Coronary artery (tissue), 2 donors: ENCODE results near the gene MIEF1.
A peak's percentile ranks its signal among the peaks of the same experiment; 100 is the strongest.

Source experiments
- DNase-seq: peaks from one replicate; pipeline ENCODE4 v3.0.0-alpha.2; 2017; ENCODE audit warnings: low spot score
- H3K27ac ChIP-seq, 2 donors: fragments of 200-600 bp; sonication (generic); one replicate each; pipeline ENCODE4 v1.5.1; 2016 to 2019
- H3K4me3 ChIP-seq: fragments of 200-600 bp; sonication (generic); 2 replicates; pipeline ENCODE4 v1.5.1; 2016; ENCODE audit warnings: mild to moderate bottlenecking, moderate library complexity
- TF ChIP-seq, protein P1 (sequence below): fragments of 200-600 bp; sonication (generic); IDR thresholded peaks from one replicate; pipeline ENCODE4 v1.5.1; 2019; ENCODE audit warnings: antibody characterized with exemption

Gene MIEF1

DNA sequence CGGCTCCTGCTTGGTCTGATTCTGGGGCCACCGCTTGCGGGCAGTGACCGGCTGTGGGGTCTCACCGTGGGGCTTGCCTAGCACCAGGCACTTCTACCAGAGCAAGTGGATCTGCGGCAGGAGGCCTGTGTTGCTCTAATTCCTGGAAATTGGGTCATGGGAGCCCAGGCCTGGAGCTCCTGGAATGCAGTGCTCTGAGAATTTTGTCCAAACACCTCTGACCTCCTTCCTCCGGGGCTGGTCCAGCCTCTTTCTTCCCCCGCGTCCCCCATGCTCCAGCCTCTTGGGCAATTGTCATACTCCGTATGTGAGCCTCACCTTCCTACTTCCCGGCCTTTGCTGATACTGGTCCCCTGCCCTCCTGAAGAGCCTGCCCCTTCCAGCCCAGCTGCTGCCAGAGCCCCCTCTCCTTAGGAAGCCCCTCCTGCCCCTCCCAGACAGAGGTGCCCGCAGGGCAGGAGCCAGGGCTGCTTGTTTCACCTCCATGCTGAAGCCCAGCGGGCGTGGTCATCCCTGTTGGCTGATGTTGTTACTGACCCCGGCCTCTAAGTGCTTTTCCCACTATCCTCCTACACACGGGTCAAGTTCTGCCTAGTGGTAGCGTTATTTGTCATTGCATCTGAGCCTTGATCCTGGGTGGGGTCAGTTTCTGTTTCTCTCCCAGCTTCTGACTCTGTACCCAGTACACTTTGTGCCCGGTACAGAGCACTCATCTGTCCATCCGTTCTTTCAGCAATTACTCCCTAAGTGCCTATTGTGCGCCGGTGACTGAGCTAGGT lies 35.7 kb upstream of the MIEF1 start:
- TF ChIP-seq, protein P1, sequence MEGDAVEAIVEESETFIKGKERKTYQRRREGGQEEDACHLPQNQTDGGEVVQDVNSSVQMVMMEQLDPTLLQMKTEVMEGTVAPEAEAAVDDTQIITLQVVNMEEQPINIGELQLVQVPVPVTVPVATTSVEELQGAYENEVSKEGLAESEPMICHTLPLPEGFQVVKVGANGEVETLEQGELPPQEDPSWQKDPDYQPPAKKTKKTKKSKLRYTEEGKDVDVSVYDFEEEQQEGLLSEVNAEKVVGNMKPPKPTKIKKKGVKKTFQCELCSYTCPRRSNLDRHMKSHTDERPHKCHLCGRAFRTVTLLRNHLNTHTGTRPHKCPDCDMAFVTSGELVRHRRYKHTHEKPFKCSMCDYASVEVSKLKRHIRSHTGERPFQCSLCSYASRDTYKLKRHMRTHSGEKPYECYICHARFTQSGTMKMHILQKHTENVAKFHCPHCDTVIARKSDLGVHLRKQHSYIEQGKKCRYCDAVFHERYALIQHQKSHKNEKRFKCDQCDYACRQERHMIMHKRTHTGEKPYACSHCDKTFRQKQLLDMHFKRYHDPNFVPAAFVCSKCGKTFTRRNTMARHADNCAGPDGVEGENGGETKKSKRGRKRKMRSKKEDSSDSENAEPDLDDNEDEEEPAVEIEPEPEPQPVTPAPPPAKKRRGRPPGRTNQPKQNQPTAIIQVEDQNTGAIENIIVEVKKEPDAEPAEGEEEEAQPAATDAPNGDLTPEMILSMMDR, result no peak
- Histone ChIP-seq H3K4me3 (no peak overlapping the region), H3K27ac (peak overlapping the region in 1 of 2 donors; percentile 61)
- no peak for DNase-seq

DNA sequence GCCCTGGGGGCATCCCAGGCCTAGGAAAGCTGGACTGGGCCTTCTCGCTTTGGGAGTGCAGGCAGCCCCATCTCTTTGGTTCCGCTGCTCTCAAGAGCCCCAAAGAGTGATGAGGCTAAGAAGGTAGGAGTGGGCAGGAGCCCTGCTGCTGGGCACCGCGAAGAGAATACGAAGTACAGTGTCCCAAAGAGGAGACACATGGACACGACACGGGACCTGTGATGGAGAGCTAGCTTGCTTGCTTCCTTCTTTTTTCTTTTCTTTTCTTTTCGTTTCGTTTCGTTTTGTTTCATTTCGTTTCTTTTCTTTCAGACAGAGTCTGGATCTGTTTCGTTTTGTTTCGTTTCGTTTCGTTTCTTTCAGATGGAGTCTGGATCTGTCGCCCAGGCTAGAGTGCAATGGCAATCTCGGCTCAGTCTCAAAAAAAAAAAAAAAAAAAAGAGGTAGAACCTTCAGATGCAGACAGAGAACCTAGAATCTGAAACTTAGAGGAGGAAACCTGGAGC lies 34.6 kb upstream of the MIEF1 start:
- Histone ChIP-seq H3K4me3 (no peak overlapping the region), H3K27ac (peak overlapping the region in 1 of 2 donors; percentile 56)
- DNase-seq, result no peak
- TF ChIP-seq, protein P1, result no peak

DNA sequence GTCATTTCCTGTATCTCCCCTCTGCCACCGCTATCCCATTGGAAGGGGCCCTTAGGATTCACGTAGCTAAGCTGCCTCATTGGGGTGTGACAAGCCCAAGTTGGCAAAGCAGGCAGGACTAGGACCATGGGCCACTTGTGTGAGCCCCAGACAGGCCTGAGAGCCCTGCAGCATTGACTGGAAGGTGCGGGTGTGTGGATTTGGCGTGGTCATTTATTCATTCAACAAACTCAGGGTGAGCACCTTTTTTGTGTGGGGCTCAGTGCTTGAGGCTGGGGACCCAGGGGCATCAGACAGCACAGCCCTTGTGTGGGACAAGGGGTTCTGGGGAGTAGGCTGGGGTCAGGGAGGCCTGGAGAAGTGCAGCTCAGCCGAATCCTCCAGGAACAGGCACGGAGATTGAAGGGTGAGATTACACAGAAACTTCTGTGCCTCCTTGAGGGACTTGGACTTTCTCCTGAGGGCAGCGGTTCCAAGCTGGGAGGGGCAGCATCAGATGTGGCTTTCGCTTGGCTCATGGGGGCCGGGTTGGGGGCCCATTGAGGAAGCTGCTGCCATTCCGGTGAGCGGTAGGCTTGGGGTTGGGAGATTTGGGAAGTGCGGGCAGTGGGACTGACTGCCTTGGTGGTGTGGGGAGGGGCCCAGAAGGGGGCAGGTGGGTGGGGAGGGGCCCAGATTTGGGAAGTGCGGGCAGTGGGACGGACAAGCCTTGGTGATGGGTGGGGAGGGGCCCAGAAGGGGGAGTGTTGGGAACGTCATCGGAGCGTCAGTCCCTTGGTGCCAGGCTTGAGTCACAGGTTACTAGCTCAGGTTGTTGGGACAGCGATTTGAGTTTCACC lies 33.4 kb upstream of the MIEF1 start:
- no peak for DNase-seq
- no peak overlapping the region for H3K4me3 ChIP-seq
- TF ChIP-seq, protein P1, result no peak
- H3K27ac ChIP-seq, result peak overlapping the region in 1 of 2 donors; percentile 13

DNA sequence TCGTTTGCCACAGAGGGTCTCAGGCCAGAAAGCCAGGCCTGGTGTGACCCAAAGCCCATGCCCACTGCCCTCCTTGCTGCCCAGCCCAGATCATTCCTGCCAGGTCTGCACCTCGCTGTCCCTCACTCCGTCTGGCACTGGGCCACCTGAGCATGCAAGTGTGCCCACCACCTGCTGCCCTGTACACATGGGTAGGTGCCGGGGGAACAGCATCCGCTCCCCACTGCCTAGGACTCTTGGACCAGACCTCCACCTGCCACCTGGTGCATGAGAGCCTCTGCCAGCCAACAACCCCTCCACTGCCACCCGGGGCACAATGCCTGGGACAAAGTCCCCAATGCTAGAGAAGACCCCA lies 32.8 kb upstream of the MIEF1 start:
- no peak for DNase-seq

DNA sequence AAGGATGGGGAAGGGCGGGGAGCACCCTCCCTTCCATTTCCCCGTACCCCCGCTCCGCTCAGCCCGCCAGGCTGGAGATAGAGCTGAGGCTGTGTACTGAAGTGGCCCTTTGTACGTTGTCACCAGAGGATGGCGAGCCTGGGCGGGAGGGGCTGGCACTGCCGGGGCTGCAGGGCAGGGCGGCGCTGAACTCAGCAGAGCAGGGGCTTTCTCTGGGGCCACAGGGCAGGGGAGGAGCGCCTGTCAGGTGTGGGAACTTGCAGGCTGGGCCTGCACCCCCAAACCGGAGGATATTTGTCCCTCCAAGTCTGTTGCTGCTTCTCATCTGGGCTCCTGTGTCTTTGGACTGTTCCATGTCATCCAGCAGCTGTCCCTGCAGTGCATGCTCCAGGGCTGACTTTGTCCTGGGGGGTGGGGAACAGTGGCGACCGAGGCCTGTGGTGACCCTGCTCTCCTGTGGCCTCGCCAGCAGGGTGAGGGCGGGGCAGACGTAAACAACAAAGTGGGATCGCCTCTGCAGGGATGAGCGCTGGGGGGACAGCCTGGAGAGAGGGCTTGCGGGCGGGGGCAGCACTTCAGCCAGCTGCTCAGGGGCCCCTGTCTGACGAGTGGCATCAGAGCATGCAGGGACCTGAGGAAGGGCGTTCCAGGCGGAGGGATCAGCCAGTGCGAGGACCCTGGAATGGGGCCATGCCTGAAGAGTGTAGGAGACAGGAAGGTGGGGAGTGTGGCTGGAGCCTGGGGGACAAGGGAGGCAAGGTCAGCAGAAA lies 32.2 kb upstream of the MIEF1 start:
- Histone ChIP-seq H3K4me3 (no peak overlapping the region), H3K27ac (peak overlapping the region in 1 of 2 donors; percentile 65)
- TF ChIP-seq, protein P1, result no peak
- no peak for DNase-seq

More for the DNA sequence above, 32.8 kb upstream of the MIEF1 start:
- Histone ChIP-seq H3K27ac (peak overlapping the region in 1 of 2 donors; percentile 13), H3K4me3 (no peak overlapping the region)
- TF ChIP-seq, protein P1, result no peak

DNA sequence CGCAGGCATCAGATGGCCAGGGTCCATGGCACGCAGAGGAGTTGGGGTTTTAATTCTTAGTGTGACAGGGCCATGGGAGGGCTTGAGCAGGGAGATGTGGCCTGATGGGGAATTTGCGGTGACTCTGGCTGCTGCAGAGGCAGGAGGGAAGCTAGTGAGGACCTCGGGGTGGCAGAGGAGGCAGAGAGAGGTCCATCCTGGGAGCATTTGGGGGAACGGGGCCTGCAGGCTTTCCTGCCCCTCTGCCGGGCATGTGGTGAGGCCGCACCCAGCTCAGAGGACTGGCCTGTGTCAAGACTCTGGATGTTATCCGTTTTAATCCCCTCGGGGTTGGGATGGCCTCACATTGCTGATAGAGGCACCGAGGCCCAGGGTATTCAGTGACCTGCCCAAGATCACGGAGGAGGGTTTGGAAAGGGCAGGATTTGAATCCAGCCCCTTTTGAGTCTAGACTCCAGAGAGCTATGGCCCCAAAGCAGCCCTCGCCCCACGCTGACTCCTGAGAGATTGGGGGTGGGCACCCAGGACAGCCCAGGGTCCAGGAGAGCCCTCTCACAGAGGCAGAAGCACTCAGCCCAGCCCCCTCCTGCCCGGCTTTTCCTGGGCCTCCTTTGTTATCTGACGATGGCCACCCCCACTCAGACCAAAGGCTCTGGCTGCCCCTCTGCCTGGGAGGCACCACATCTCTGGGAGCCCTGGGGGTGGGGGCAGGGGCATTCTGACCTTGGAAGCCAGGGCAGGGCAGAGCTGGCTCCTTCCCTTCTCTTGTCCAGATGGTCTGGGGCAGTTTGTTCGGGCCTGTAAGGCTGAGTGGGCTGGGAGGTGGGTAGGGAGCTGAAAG lies 31.4 kb upstream of the MIEF1 start:
- no peak for DNase-seq
- H3K4me3 ChIP-seq, result no peak overlapping the region
- peak overlapping the region in 1 of 2 donors; percentile 65 for H3K27ac ChIP-seq
- TF ChIP-seq, protein P1, result no peak
